Bone marrow (tissue), 2 donors: ENCODE results near the gene CKAP2L.

ENCODE experiments used
- DNase-seq, 2 donors: peaks; one replicate each; lab custom pipeline; 2025; lab: John Stamatoyannopoulos, UW

The CKAP2L gene

DNA sequence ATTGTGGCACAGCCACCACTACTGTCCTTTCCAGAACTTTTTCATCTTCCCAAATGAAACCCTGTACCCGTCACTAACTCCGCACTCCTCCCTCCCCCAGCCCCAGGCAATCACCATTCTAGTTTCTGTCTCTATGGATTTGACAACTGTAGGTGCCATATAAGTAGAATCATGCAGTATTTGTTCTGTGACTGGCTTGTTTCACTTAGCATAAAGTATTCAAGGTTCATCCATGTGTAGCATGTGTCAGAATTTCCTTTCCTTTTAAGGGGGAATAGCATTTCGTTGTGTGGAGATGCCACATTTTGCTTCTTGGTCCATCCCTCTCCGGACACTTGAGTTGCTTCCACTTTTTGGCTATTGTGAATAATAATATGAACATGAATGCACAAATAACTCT is 842 bp upstream of the CKAP2L start:
- no peak for DNase-seq

DNA sequence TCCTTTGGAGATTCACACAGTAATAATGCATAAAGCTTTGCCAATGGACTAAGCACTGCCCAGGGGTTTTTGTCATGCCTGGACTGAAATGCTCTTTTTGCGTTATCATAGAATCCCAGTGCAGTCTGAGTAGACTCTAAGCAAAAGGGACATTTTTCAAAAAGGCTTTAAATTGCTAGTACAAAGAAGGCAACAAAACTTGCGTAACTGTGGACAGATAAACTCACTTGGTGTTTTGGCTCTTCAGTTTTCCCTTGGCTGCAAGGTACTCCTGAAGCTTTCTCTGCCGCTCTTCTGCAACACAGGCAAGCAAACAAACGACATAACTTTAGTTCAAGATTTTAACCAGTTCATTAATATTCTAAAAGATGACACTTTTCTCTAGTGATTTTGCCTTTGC is 2.1 kb downstream of the CKAP2L start:
- DNase-seq, result no peak

DNA sequence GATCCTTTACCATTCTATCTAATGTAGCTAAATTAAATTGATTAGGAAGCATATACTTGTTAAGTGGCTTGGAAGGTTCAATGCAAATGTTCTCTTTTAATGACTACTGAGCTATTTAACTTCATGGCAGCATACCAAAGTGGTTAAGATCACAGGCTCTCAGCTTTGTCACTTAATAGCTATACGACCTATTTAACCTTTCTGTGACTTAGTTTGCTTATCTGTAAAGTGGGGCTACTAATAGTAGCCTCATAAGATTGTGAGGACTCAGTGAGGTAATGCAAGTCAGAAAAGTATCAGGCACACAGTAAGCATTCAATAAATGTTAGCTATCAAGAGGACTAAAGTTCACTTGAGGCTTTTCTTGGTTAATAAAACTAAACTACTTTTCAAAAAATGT is 4.3 kb downstream of the CKAP2L start:
- no peak for DNase-seq

DNA sequence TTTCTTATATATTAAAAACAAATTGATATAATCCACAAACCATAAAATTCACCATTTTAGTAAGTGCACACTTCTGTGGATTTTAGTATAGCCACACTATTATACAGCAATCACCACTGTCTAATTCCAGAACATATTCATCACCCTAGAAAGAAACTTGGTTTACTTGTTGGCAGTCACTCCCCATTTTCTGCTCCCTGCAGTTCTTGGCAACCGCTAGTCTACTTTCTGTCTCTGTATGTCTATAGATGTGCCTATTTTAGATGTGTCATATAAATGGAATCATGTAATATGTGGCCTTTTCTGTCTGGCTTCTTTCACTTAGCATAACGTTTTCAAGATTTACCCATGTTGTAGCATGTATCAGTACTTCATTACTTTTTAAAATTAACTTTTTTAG is 5.7 kb downstream of the CKAP2L start:
- no peak for DNase-seq

DNA sequence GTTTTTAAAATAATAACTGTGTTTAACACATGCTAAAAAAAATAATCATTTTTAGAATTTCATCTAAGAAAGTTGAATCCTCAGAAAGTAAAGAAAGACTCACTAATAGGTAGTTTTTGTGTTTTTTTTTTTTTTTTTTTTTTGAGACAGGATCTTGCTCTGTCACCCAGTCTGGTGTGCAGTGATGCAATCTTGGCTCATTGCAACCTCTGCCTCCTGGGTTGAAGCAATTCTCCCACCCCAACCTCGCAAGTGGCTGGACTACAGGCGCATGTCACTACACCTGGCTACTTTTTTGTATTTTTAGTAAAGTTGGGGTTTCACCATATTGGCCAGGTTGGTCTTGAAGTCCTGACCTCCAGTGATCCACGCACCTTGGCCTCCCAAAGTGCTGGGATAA is 7.1 kb downstream of the CKAP2L start:
- DNase-seq, result no peak

DNA sequence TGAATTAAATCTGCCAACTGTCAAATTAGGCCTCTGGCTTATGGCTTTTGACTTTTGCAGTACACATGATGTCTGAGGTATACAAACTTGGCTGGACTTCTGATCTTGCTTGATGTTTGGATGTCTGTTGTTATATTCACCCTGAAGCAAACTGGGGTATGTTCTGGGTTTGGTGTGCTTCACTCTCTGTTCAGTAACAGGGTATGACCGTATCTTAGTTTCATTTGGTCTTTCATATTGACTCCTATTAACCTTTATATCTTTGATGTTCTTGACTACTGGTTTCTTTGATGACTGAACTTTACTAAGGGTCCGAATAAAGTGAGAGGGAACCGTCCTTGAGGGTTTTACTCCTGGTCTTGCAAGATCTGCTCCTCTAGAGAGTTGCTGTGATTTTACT is 8.2 kb downstream of the CKAP2L start:
- DNase-seq, result no peak

DNA sequence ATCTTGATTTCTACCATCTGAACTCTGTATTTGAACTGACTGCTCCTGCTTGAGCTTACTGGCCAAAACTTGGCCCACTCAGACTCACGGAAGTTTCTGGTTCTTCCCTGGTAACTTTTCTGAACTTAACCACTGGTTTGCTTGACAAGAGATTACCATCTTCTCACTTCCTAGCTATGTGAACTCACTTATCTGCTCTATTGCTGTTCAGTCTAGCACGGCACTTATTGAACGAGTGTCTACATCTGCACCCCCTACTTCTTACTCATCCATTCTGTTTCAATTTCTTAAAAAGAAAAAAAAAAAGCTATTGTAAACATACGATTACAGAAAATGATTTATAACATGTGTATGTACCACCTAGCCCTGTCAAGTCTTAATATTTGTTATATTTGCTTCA is 9.0 kb downstream of the CKAP2L start:
- DNase-seq, result no peak

DNA sequence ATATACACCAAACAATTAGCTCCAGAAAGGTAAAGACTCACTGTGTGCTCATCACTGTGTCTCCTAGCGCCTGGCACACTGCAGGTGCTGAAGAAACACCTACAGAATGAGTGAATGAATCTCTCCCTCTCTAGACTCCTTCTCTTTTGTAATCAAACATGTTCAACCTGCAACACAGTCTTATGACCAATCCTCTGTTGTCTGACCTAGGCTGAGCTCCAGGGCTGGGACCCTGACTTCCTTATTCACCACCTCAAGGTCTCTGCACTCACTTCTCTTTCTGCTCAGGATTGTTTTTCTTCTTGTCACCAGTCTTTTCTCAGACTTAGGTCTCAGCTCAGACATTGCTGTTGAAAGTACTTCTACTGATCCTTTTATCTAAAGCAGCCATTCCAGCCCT is 9.8 kb downstream of the CKAP2L start:
- peak in 1 of 2 donors; percentile 39 for DNase-seq

DNA sequence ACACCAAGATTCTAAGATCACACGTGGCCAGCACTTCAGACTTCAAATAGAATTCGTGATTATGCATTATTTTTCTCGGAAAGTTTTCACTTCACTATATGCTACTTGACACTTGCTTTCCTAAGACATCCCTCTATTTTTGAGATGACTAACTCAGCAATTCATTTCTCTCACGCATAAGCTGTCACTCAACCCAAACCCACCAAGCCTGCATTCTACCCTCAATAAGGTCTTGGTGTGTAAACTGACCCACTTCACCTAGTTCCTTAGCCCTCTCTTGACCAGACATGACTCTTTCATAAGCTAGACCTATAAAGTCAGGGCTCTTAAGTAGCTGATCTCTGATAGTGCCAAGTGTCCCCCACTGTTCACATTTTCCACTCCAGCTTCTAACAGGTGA is 11.7 kb downstream of the CKAP2L start:
- no peak for DNase-seq

DNA sequence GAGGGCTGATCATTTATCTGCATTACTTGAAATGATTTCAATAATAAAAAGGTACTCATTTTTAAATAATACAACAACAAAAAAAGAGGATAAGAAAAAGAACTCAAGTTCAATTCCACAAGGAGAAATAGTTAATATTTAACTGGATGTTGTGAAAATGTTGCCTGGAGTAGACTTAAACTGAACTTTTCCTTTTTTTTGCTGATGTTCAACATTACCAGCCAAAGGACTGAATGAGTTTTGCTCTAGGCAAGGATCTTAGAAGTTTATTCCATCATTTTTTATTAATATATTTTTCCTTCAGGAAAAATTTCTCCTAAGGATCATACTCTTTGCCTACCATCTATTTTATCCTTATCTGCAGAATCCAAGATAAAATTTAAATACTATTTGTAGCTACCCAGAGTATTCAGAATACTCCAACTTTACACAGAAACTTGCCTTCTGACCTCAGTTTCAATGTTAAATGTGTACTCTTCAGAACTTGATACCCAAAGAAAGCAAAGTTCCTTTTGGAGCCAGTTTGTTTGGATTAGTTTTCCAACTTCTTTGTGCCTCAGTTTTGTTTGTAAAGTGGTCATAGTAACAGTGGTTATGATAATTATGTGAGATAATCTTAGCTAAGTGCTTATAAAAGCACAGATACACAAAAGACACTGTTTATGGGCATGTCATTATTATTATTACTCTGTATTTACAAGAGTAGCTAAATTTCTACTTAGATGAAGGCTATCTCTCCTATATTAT is 12.8 kb downstream of the CKAP2L start:
- no peak for DNase-seq

DNA sequence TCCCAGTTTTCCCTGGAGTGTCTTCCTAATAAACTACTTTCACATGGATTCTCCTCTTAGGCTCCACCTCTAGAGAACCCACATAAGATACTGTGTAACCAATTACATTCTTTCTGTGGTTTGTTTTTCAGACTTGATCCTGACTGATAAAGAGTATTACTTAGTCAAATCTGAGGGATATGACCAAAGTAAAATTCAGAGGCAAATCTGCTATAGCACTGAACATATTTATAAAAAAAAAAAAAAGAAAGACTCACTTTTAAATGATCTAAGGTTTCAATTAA is 13.9 kb downstream of the CKAP2L start:
- DNase-seq, result no peak

DNA sequence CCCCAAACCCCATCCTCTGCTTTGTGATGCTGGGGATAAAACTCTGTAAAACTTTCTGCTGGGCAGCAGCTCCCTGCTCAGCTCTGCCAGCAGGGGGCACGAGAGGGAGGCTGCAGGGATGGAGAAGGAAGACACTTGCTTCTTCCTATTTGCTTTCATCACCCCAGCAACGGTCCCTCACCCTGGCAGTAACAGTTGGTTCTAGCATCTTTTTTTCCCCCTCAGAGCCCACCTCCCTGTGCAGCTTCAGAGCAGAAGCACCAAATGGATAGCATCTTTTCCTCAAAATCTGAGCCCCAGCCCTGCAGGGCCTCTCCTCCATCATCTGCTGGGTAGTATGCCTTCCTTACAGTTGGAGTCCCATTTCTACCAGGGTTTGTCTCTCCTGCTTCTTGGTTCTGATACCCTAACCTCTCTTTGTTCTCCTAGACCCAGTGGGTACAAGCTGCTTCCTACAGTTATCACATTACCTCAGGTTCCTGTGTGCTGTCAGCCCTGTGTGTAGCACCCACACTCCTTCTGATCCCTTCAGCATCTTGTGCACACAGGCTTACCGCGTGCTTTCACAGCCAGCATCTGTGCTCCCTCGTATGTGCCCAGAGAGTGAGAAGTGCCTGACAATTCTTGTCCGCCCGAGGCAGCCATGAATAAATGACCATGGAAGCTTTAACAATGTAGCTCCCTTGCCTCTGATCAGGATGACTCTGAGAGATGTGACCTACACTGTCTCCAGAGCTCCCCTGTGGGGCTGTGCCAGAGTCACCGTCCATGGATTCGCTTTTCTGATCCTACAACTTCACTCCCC is 14.5 kb downstream of the CKAP2L start:
- DNase-seq, result peak; percentile 52 to 84

DNA sequence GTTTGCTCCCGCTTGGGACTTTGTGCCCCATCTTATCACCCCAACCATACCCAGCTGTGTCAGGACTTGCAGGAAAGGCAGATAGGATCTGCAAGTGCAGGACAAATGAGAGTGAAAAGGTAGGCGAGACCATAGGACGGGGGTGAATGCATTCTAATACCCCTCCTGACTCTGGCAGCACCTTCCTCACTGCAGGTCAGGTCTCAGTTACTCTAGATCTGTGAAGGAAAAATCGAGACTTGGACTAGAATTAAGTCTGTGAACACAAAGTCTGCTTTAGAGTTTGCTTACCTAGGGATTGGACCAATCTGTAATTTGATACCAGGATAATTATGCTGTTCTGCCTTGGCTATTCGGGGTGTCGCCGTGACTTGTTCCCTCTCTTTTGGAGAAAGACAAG is 23.9 kb downstream of the CKAP2L start:
- no peak for DNase-seq

DNA sequence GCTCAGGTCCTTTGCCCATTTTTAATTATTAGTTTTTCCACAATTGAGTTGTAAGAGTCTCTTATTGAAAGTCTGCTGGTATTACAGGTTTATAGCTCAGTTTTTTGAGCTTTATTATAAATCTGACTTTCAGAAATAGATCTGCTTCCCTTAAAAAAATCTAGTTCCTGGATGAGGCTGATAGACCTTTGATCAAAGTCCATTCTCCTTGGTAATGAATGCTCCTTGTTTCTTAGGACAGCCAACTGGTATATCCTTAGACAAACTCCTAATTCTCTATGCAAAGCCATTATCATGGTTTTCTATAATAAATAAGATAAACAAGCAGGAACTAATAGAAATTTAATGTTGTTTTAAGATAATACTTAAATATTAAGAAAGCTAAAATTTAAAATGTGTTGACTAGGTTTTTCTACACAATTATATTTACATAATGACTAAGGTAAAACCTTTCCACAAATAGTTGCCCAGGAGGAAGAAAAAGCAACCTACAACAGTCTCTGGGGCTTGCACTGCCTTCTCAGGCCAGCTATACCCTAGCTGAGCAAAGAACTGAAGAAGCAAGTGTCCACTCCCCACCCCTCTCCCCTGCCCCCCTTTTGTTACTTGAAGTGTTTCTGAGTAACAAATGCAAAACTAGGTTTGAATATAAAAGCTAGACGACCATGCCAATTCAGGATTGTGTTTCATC is 26.7 kb downstream of the CKAP2L start:
- no peak for DNase-seq

DNA sequence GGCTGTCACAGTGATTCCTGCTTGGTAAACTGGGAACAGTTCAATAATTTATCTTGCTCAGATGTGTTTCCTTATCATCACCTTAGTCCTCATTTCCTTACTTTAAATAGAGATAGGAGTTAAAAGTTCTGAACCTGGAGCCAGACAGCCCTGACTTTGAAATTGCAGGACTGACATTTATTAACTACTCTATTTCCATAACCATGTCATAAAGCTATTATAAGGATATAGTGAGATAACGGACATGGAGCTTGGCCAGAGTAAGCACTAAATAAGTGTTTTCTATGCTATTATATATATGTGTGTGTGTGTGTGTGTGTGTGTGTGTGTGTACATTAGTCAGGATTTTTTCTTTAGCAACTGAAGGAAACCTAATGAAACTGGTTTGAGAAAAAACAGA is 30.5 kb downstream of the CKAP2L start:
- DNase-seq, result no peak

DNA sequence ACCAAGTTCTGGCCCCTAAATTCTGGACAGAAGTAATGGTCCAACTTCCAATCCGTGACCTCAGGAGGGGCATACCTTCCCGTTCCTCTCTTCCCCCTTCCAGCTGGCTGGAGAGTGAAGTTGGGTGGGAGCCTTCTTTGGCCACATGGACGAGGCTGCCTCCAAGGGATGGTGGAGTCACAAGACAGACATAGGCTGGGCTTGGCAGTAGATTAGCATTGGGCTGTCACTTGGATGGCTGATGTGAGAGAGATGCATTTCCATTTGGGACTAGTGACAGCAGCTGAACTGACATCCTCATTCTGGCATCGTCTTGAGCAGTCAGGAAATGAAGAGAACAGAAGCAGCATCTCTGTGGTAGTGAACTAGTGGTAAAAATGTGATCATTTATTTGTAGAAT is 31.0 kb downstream of the CKAP2L start:
- DNase-seq, result no peak

DNA sequence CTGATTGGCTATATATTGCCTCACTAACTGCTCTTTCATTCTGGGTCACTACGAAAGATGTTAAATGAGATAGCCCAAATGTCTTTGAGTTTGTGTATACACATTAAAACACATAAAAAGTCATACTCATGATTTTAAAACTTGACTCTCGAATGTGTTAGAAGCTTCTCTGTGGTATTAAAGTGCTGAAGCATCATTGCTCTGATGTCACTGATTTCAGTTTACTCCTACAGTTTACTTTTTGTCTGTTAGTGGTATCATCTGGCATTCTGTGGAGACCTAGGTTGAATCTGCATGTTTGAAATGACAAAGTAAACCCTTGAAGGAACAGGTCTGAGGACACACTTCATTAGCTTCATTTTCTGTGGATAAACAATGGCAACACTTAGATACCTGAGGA is 32.9 kb downstream of the CKAP2L start:
- no peak for DNase-seq

DNA sequence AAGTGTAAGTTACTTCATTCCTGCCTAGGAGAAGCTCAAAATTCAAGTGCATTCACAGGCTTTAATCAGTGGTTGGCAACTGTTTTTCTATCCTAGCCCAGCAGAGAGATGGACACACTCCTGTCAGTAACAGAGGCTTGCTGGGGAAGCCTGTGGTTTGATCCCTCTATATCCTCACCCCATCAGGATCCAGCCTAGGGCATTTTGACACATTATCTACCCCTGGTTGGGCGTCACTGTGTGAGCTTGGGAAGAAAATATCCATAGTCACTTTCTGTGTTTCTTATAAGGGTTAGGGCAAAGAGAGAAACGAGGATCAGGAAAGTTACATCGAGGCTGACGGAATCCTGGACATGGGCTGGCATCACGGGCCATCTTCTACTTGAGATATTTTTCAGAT is 33.6 kb downstream of the CKAP2L start:
- no peak for DNase-seq

DNA sequence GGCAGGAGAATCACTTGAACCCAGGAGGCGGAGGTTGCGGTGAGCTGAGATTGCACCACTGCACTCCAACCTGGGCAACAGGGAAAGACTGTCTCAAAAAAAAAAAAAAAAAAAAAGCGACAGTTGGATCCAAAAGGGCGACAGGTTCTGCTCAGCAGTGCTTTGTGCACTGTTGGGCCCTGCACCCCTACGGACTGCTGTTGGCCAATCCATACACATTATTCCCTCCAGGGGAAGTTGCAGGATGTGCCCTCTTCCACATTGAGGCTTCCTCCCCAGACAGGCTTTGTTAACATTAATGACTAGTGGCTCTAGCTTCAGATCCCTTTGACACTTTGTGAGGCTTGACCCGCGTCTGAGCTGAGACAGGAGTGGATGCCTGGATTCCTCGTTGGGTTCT is 34.2 kb downstream of the CKAP2L start:
- no peak for DNase-seq

DNA sequence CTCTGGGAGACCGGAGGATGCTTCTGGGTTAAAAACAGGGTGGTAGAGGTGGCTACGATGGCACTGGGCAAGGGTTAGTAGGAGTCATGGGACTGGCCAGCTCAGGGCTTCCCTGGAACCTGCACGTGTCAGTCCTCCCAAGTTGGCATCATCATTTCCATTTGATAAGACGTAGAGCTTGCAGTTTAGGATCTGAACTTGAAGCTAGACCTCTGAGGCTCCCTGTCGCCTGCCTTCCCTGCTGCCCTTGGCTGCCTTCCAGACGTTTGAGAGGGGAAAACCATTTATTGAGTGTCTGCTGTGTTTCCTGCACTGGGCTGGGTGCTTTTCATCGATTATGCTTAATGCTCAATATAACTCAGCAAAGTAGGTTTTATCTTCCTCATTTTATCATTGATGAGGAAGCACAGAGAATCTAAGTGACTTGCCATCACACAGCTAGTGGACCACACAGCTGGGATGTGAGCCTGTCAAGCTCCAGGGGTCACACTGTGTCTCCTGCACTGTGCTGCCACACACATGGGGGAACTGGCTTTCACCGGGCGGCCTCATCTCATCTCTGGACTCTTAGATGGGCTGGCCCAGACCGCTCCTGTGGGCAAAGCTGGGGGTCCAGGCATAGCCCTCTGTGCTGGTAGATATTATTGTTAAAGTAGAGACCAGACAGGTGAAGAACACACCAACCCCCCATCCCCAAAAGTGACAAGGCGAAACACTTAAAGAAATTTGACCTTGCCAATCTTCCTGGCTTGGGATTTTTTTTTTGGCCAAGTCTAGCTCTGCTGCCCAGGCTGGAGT is 35.8 kb downstream of the CKAP2L start:
- DNase-seq, result no peak

DNA sequence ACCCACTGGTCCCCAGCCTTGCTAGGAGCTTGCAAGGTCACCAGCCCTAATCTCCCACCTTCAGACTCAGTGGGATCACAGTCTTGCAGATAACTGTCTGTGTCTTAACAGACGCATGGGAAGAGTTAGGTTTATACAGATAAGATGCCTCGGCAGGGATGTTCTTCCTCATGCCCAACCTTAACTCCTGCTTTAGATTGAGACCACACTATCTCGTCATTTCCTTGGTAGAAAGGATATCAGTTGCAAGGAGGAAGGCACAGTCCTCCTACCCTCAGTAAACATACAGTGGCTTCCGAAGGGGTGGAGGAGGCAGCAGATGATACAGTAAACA is 36.4 kb downstream of the CKAP2L start:
- no peak for DNase-seq

DNA sequence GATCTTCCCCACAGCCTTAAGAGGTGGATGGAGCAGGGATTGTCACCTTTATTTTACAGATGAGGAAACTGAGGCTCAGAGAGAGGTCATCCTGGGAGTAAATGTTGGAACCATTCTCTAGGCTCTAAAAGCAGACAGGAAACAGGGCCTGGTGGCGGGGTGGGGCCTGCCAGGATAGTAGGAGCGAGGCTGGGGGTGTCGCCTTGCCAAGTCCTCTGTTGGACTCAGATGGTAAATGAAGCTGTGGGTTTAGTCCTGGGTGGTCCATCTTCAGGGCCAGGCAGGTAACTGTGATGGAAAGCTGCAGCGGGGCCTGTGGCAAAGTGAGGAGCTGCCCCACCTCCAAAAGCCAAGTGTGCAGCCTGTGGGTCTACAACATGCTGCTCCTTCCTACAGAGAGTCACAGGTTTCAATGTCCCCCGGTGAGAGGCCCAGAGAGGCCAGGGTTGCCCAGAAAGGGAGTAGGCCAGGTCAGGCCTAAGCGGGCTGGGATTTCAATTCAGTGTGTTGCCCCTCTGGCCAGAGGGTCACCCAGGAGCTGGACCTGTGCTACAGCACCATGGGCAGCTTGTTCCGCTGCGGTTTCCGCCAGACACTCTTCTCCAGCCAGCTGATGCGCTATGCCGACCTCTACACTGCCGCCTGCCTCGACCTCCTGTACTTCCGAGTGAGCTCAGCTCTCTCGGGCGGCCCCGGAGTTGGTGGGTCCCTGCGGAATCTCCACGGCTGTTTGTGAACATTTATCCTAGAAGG is 37.0 kb downstream of the CKAP2L start:
- DNase-seq, result no peak
